Measurements from ENCODE around the gene GADD45G. TPM values are rescaled to one million over a fixed set of nuclear protein-coding genes. Genes with fewer than 3 reads are reported as not detected.

The GADD45G gene
- total and polyA plus RNA-seq, 2 of the 4 experiments (the other 2 are of a cell fraction) = 0.15 TPM; not detected in 1

GRCh38 chr9:89654025-89654662 is 49.3 kb downstream of the GADD45G start:
- no peak overlapping the region for H3K4ac ChIP-seq (ENCODE audit: low read depth, low read length)
- H3K79me1 ChIP-seq (ENCODE audit: low read depth in 1 of 2, low read length in 2 of 2) = no peaks in the 10 kb centered on the region
- DNase-seq (no peak), ATAC-seq (ENCODE audit: low read depth) (no peak)
- H2BK15ac ChIP-seq (ENCODE audit: low read depth, low read length) = no peak overlapping the region
- H3K4me3 ChIP-seq (ENCODE audit: insufficient read depth, low read depth, low read length) = no peak overlapping the region
- intact Hi-C loops (cut with micrococcal nuclease) (no loop called here), in situ Hi-C loops (cut with MboI; ENCODE audit: low sequenced_read_pairs) (no loop called here), dilution Hi-C loops (cut with HindIII; ENCODE audit: low sequenced_read_pairs, unreplicated experiment) (no loop called here)
- no peak overlapping the region for H3K56ac ChIP-seq (ENCODE audit: extremely low read depth, insufficient read depth, low read length)
- no peak overlapping the region for H2BK120ac ChIP-seq (ENCODE audit: low read depth, low read length)
- TF ChIP-seq MAZ (IDR thresholded peaks at IDR 0.05; ENCODE audit: borderline replicate concordance, low read depth, low read length) = no peak
- TF ChIP-seq CEBPB (IDR thresholded peaks at IDR 0.05; ENCODE audit: low read depth, low read length) = no peak
- TF ChIP-seq SMC3 (IDR thresholded peaks at IDR 0.05; ENCODE audit: low read depth, low read length) = no peak
- no peak for TF ChIP-seq RAD21 (IDR thresholded peaks at IDR 0.05; ENCODE audit: low read length)
- TF ChIP-seq NFE2L2 (IDR thresholded peaks at IDR 0.05; ENCODE audit: low read depth, low read length) = no peak
- no peak for TF ChIP-seq BHLHE40 (IDR thresholded peaks at IDR 0.05; ENCODE audit: low read depth, low read length)
- TF ChIP-seq ELK1 (IDR thresholded peaks at IDR 0.05; ENCODE audit: borderline replicate concordance, low read depth, low read length) = no peak
- TF ChIP-seq POLR2A (IDR thresholded peaks at IDR 0.05; ENCODE audit: low read depth, low read length) = no peak
- no peak for TF ChIP-seq RFX5 (IDR thresholded peaks at IDR 0.05; ENCODE audit: low read depth, low read length)
- no peak for TF ChIP-seq CHD1 (IDR thresholded peaks at IDR 0.05; ENCODE audit: low read depth, low read length)
- TF ChIP-seq MXI1 (IDR thresholded peaks at IDR 0.05; ENCODE audit: borderline replicate concordance, low read depth, low read length) = no peak
- TF ChIP-seq MAFK (IDR thresholded peaks at IDR 0.05; ENCODE audit: low read depth, low read length) = no peak
- no peak for TF ChIP-seq CTCF (conservative IDR thresholded peaks at IDR 0.05; ENCODE audit: low read depth, low read length)
- no peak for TF ChIP-seq RCOR1 (IDR thresholded peaks at IDR 0.05; ENCODE audit: insufficient replicate concordance, low read length)
- no peak for TF ChIP-seq USF2 (IDR thresholded peaks at IDR 0.05; ENCODE audit: low read depth, low read length)
- TF ChIP-seq FOS (IDR thresholded peaks at IDR 0.05; ENCODE audit: low read depth, low read length) = no peak
- peaks cover 3% of the 10 kb centered on the region; the same call in 1 of the 2 replicates for H3K27me3 ChIP-seq (ENCODE audit: control insufficient read depth, insufficient read depth, low read length)
- H2BK5ac ChIP-seq (ENCODE audit: low read depth, low read length, poor library complexity, severe bottlenecking) = no peak overlapping the region
- POLR2A ChIA-PET (ENCODE audit: unreplicated experiment) = interaction anchor here (0.7 kb wide), 1 partner anchor 56 kb away, joined by 3 read pairs; no protein-coding TSS in a partner anchor
- no peak overlapping the region for H3K23ac ChIP-seq (ENCODE audit: low read depth, low read length)
- no peak overlapping the region for H4K91ac ChIP-seq (ENCODE audit: insufficient read depth, low read depth, low read length)
- no peak overlapping the region for H4K8ac ChIP-seq (ENCODE audit: low read depth in 2 of 2, low read length in 2 of 2)
- H3K36me3 ChIP-seq (ENCODE audit: control insufficient read depth, insufficient read depth, low read length) = no peaks in the 10 kb centered on the region
- no peak overlapping the region for H3K27ac ChIP-seq (ENCODE audit: insufficient read depth, low read length)
- H2BK20ac ChIP-seq (ENCODE audit: low read depth, low read length) = no peak overlapping the region
- no peak overlapping the region for H2AFZ ChIP-seq (replicated peaks; ENCODE audit: low read length, poor library complexity)
- no peaks in the 10 kb centered on the region for H4K20me1 ChIP-seq (ENCODE audit: insufficient read depth, low read length)
- no peak overlapping the region for H3K9ac ChIP-seq (ENCODE audit: low read depth, low read length)
- CTCF ChIA-PET = no interaction called here
- no peak overlapping the region for H3K18ac ChIP-seq (ENCODE audit: low read depth, low read length)
- H3K4me1 ChIP-seq (ENCODE audit: control insufficient read depth, insufficient read depth, low read length) = no peaks in the 10 kb centered on the region
- H3K14ac ChIP-seq (replicated peaks; ENCODE audit: low read depth, low read length) = no peak overlapping the region
- H3K9me3 ChIP-seq (ENCODE audit: control insufficient read depth, insufficient read depth, low read length) = no peaks in the 10 kb centered on the region
- H2AK5ac ChIP-seq (ENCODE audit: low read depth, low read length) = no peak overlapping the region
- WGBS, 2 experiments (ENCODE audit: extremely low coverage in 2 of 2, insufficient read length in 1 of 2) = 100% methylated on average over 1 of the region's 7 CpGs; no CpG with 5 or more reads in 1 of the 2 experiments
- H3K9me1 ChIP-seq (ENCODE audit: insufficient read depth, low read length) = no peaks in the 10 kb centered on the region
- no peak overlapping the region for H4K5ac ChIP-seq (ENCODE audit: low read depth, low read length)
- no TSS peak for BruUV-seq (replicated peaks)
- no peak overlapping the region for H3K4me2 ChIP-seq (ENCODE audit: low read depth, low read length)
- H2AK9ac ChIP-seq (replicated peaks; ENCODE audit: low read depth, low read length, poor library complexity) = no peak overlapping the region
